Ectodermal cell (in vitro differentiated cells): ENCODE measurements around the gene JTB.
A peak's percentile ranks its signal among the peaks of the same experiment; 100 is the strongest.

Source experiments
- H3K27ac ChIP-seq: 2 replicates; pipeline ENCODE4 v1.7.0; 2013; ENCODE audit warnings: mild to moderate bottlenecking, low read depth, low read length; ENCODE audit not compliant: insufficient read depth, poor library complexity, severe bottlenecking
- H3K27me3 ChIP-seq: 2 replicates; pipeline ENCODE4 v1.7.0; 2013; ENCODE audit warnings: mild to moderate bottlenecking, low read length; ENCODE audit not compliant: insufficient read depth, control insufficient read depth, poor library complexity, severe bottlenecking
- H3K36me3 ChIP-seq: one replicate; pipeline ENCODE4 v1.7.0; 2013; ENCODE audit warnings: low read length; ENCODE audit not compliant: control insufficient read depth, insufficient read depth
- H3K4me1 ChIP-seq: one replicate; pipeline ENCODE4 v1.7.0; 2013; ENCODE audit warnings: low read length; ENCODE audit not compliant: control insufficient read depth, insufficient read depth
- H3K4me3 ChIP-seq: 2 replicates; pipeline ENCODE4 v1.7.0; 2013; ENCODE audit warnings: low read depth, low read length, control low read depth; ENCODE audit not compliant: insufficient read depth
- H3K9me3 ChIP-seq: 2 replicates; pipeline ENCODE4 v1.7.0; 2013; ENCODE audit warnings: mild to moderate bottlenecking, low read length, moderate library complexity; ENCODE audit not compliant: control insufficient read depth
- whole genome bisulfite sequencing, 2 experiments: methylation state at CpG; one replicate each; pipeline ENCODE4 v1.1.7; 2013; ENCODE audit warnings: missing lambda C conversion rate in 2 of 2; 5-methylcytosine and 5-hydroxymethylcytosine counted together

Gene JTB

GRCh38 chr1:153956997-153957715, 20.3 kb downstream of the JTB start:
- H3K4me1 ChIP-seq, result peaks cover 26% of the 10 kb centered on the region
- H3K9me3 ChIP-seq, result no peaks in the 10 kb centered on the region
- no peak overlapping the region for H3K27ac ChIP-seq
- H3K27me3 ChIP-seq, result no peaks in the 10 kb centered on the region
- peak overlapping the region; percentile 84 for H3K4me3 ChIP-seq
- peaks cover 22% of the 10 kb centered on the region for H3K36me3 ChIP-seq
- WGBS, 2 experiments, result 42 to 47% methylated on average over 6 of the region's 6 CpGs

- WGBS, 2 experiments, result 95 to 97% methylated on average over 10 of the region's 10 CpGs
- no peak overlapping the region for H3K4me3 ChIP-seq
- H3K4me1 ChIP-seq, result peaks cover 18% of the 10 kb centered on the region
- H3K27ac ChIP-seq, result no peak overlapping the region
- H3K27me3 ChIP-seq, result no peaks in the 10 kb centered on the region
- peaks cover 17% of the 10 kb centered on the region for H3K36me3 ChIP-seq
- H3K9me3 ChIP-seq, result no peaks in the 10 kb centered on the region
These were observed 22.6 kb downstream of the JTB start for GRCh38 chr1:153954826-153955225.

- H3K9me3 ChIP-seq, result no peaks in the 10 kb centered on the region
These were observed 23.6 kb downstream of the JTB start for GRCh38 chr1:153953859-153954365.

GRCh38 chr1:153951801-153952200, 25.7 kb downstream of the JTB start:
- H3K36me3 ChIP-seq, result peaks cover 21% of the 10 kb centered on the region
- no peaks in the 10 kb centered on the region for H3K27me3 ChIP-seq
- 94 to 95% methylated on average over 2 of the region's 2 CpGs for WGBS, 2 experiments
- peaks cover 4% of the 10 kb centered on the region for H3K4me1 ChIP-seq
- no peaks in the 10 kb centered on the region for H3K9me3 ChIP-seq
- H3K4me3 ChIP-seq, result no peak overlapping the region
- no peak overlapping the region for H3K27ac ChIP-seq

More at GRCh38 chr1:153953859-153954365, 23.6 kb downstream of the JTB start:
- WGBS, 2 experiments, result 96 to 97% methylated on average over 4 of the region's 4 CpGs
- Histone ChIP-seq H3K36me3 (peaks cover 17% of the 10 kb centered on the region), H3K4me3 (no peak overlapping the region), H3K4me1 (peaks cover 14% of the 10 kb centered on the region), H3K27me3 (no peaks in the 10 kb centered on the region), H3K27ac (no peak overlapping the region)

- Histone ChIP-seq H3K36me3 (peaks cover 21% of the 10 kb centered on the region), H3K4me1 (no peaks in the 10 kb centered on the region), H3K27me3 (no peaks in the 10 kb centered on the region), H3K4me3 (no peak overlapping the region), H3K27ac (no peak overlapping the region), H3K9me3 (no peaks in the 10 kb centered on the region)
- 96 to 97% methylated on average over 11 of the region's 11 CpGs for WGBS, 2 experiments
These were observed 26.3 kb downstream of the JTB start for GRCh38 chr1:153951183-153951582.

GRCh38 chr1:153946622-153947241, 30.7 kb downstream of the JTB start, which contains the start of gene DENND4B:
DENND4B (minus strand) TSS chr1:153946718; CDS start chr1:153944374, 2,344 bp downstream.
- Histone ChIP-seq H3K27ac (no peak within 1 kb of the TSS), H3K4me1 (no peaks in the 10 kb centered on the region), H3K4me3 (peak within 1 kb of the TSS; percentile 80), H3K9me3 (no peaks in the 10 kb centered on the region), H3K27me3 (no peaks in the 10 kb centered on the region), H3K36me3 (peaks cover 11% of the 10 kb centered on the region)
- WGBS, 2 experiments, result 12 to 13% methylated on average over 28 of the region's 28 CpGs

- Histone ChIP-seq H3K4me3 (peak overlapping the region; percentile 80), H3K4me1 (no peaks in the 10 kb centered on the region), H3K27me3 (no peaks in the 10 kb centered on the region), H3K36me3 (peaks cover 4% of the 10 kb centered on the region), H3K27ac (no peak overlapping the region), H3K9me3 (no peaks in the 10 kb centered on the region)
- WGBS, 2 experiments, result 0% methylated on average over 95 of the region's 95 CpGs
These were observed 31.5 kb downstream of the JTB start for GRCh38 chr1:153945795-153946621.

GRCh38 chr1:153945131-153945794, 32.2 kb downstream of the JTB start:
- peak overlapping the region; percentile 80 for H3K4me3 ChIP-seq
- no peaks in the 10 kb centered on the region for H3K9me3 ChIP-seq
- WGBS, 2 experiments, result 69% methylated on average over 12 of the region's 12 CpGs
- H3K36me3 ChIP-seq, result peaks cover 4% of the 10 kb centered on the region
- no peak overlapping the region for H3K27ac ChIP-seq
- H3K27me3 ChIP-seq, result no peaks in the 10 kb centered on the region
- no peaks in the 10 kb centered on the region for H3K4me1 ChIP-seq

- Histone ChIP-seq H3K4me1 (no peaks in the 10 kb centered on the region), H3K4me3 (no peak overlapping the region), H3K36me3 (peaks cover 4% of the 10 kb centered on the region), H3K27me3 (no peaks in the 10 kb centered on the region), H3K27ac (no peak overlapping the region), H3K9me3 (no peaks in the 10 kb centered on the region)
- WGBS, 2 experiments, result 91 to 92% methylated on average over 3 of the region's 3 CpGs
These were observed 32.7 kb downstream of the JTB start for GRCh38 chr1:153944827-153945117.
